BJ (cell line): ENCODE data around the gene CD22. TPM values are rescaled to one million over a fixed set of nuclear protein-coding genes. Genes with fewer than 3 reads are reported as not detected.

Experiments
- CTCF ChIA-PET: fragments of 350-600 bp; formaldehyde crosslinking; extraction: SDS; loops from one replicate; lab custom pipeline; 2021; ENCODE audit warnings: antibody characterized with exemption, inconsistent platforms; lab: Yijun Ruan, JAX
- POLR2A ChIA-PET: fragments of 300-600 bp; sonication (Branson Sonifier 250); formaldehyde crosslinking; extraction: SDS; loops from one replicate; lab custom pipeline; 2021; ENCODE audit warnings: antibody characterized with exemption; lab: Charles Lee
- DNase-seq: peaks from one replicate; pipeline ENCODE4 v3.0.0-alpha.2; 2011; ENCODE audit warnings: low read depth
- H3K27me3 ChIP-seq: 2 replicates; pipeline ENCODE4 v1.6.0; 2011; ENCODE audit warnings: low read length; ENCODE audit not compliant: control insufficient read depth, insufficient read depth
- H3K36me3 ChIP-seq: 2 replicates; pipeline ENCODE4 v1.5.1; 2011; ENCODE audit warnings: low read length; ENCODE audit not compliant: control insufficient read depth, insufficient read depth
- H3K4me3 ChIP-seq: 2 replicates; pipeline ENCODE4 v1.5.1; 2011; ENCODE audit warnings: low read depth, mild to moderate bottlenecking, control low read depth, low read length
- CTCF ChIP-seq: IDR thresholded peaks from 2 replicates; pipeline ENCODE4 v1.5.1; 2011; ENCODE audit warnings: low read depth, mild to moderate bottlenecking, control low read depth, inconsistent platforms, low read length, moderate library complexity; ENCODE audit not compliant: insufficient read depth
- polyA plus RNA-seq: library from polyadenylated mRNA; depleted of rRNA; stranded (reverse); fragments of >200 nt; gene quantifications from 2 replicates; pipeline ENCODE4 v1.2.3, GENCODE V29; 2011

CD22 gene
- polyA plus RNA-seq, 1 experiment, result not detected

GRCh38 chr19:35336166-35336955, 7.4 kb downstream of the CD22 start:
- no peak for DNase-seq
- ChIA-PET CTCF (interaction anchor here (1.6 kb wide), 1 partner anchor 17 kb away, joined by 3 read pairs; no protein-coding TSS in a partner anchor), POLR2A (no interaction called here)
- H3K36me3 ChIP-seq, result no peaks in the 10 kb centered on the region
- TF ChIP-seq CTCF, result no peak
- H3K4me3 ChIP-seq, result no peak overlapping the region
- peaks cover 2% of the 10 kb centered on the region; the same call in 1 of the 2 replicates for H3K27me3 ChIP-seq

- Histone ChIP-seq H3K4me3 (no peak overlapping the region), H3K36me3 (no peaks in the 10 kb centered on the region), H3K27me3 (peaks cover 2% of the 10 kb centered on the region; the same call in 1 of the 2 replicates)
- no peak for DNase-seq
- TF ChIP-seq CTCF, result no peak
- POLR2A ChIA-PET, result no interaction called here
- CTCF ChIA-PET, result interaction anchor here (1.6 kb wide), 1 partner anchor 16 kb away, joined by 3 read pairs; no protein-coding TSS in a partner anchor
These were observed 8.4 kb downstream of the CD22 start for GRCh38 chr19:35337097-35337983.

- ChIA-PET POLR2A (no interaction called here), CTCF (interaction anchor here (1.6 kb wide), 1 partner anchor 15 kb away, joined by 3 read pairs; no protein-coding TSS in a partner anchor)
- Histone ChIP-seq H3K36me3 (no peaks in the 10 kb centered on the region), H3K4me3 (no peak overlapping the region), H3K27me3 (peaks cover 2% of the 10 kb centered on the region; the same call in 1 of the 2 replicates)
- DNase-seq, result no peak
- TF ChIP-seq CTCF, result no peak
These were observed 9.0 kb downstream of the CD22 start for GRCh38 chr19:35337984-35338296.

- ChIA-PET CTCF (no interaction called here), POLR2A (no interaction called here)
- DNase-seq, result no peak
- Histone ChIP-seq H3K4me3 (no peak overlapping the region), H3K27me3 (peaks cover 2% of the 10 kb centered on the region; the same call in 1 of the 2 replicates), H3K36me3 (no peaks in the 10 kb centered on the region)
- no peak for TF ChIP-seq CTCF
These were observed 11.4 kb downstream of the CD22 start for GRCh38 chr19:35340431-35340830.

- CTCF ChIA-PET, result no interaction called here
- peaks cover 2% of the 10 kb centered on the region; the same call in 1 of the 2 replicates for H3K27me3 ChIP-seq
- TF ChIP-seq CTCF, result no peak
- POLR2A ChIA-PET, result no interaction called here
- DNase-seq, result no peak
- H3K36me3 ChIP-seq, result no peaks in the 10 kb centered on the region
- no peak overlapping the region for H3K4me3 ChIP-seq
These were observed 12.0 kb downstream of the CD22 start for GRCh38 chr19:35341006-35341405.
